GM23338 (cell line): ENCODE results near the gene CDK4. TPM values are rescaled to one million over a fixed set of nuclear protein-coding genes. Genes with fewer than 3 reads are reported as not detected.

Experiments used
- ATAC-seq: fragments of 200-7000 bp; cut with Tn5 transposase; 3 replicates; pipeline ENCODE4 v1.9.1; 2020
- DNase-seq: peaks from one replicate; pipeline ENCODE4 v3.0.0-alpha.2; 2015; ENCODE audit warnings: low spot score
- H2AFZ ChIP-seq: fragments of 200-600 bp; sonication (generic); 2 replicates; pipeline ENCODE4 v1.8.0; 2016; ENCODE audit warnings: antibody characterized with exemption, mild to moderate bottlenecking, moderate library complexity
- H3F3A ChIP-seq: fragments of 200-600 bp; sonication (generic); replicated peaks from 2 replicates; pipeline ENCODE4 v1.8.0; 2017; ENCODE audit warnings: antibody characterized with exemption, mixed run types, low read depth
- H3K27ac ChIP-seq: fragments of 200-600 bp; sonication (generic); 2 replicates; pipeline ENCODE4 v1.6.1; 2016; ENCODE audit warnings: low read depth
- H3K27me3 ChIP-seq: fragments of 200-600 bp; sonication (generic); 2 replicates; pipeline ENCODE4 v1.8.0; 2016; ENCODE audit warnings: mild to moderate bottlenecking, mixed run types, moderate library complexity; ENCODE audit not compliant: insufficient read depth
- H3K36me3 ChIP-seq: fragments of 200-600 bp; sonication (generic); 2 replicates; pipeline ENCODE4 v1.8.0; 2016; ENCODE audit warnings: mild to moderate bottlenecking; ENCODE audit not compliant: insufficient read depth
- H3K4me1 ChIP-seq: fragments of 200-600 bp; sonication (generic); 2 replicates; pipeline ENCODE4 v1.8.0; 2016; ENCODE audit warnings: mild to moderate bottlenecking, moderate library complexity; ENCODE audit not compliant: insufficient read depth
- H3K4me2 ChIP-seq: fragments of 200-600 bp; sonication (generic); 2 replicates; pipeline ENCODE4 v1.7.1; 2017; ENCODE audit warnings: mixed run types
- H3K4me3 ChIP-seq: fragments of 200-600 bp; sonication (generic); 2 replicates; pipeline ENCODE4 v1.6.1; 2016; ENCODE audit warnings: mixed run types
- H3K79me2 ChIP-seq: fragments of 200-600 bp; sonication (generic); replicated peaks from 2 replicates; pipeline ENCODE4 v1.8.0; 2017; ENCODE audit warnings: mild to moderate bottlenecking; ENCODE audit not compliant: insufficient read depth
- H3K9me2 ChIP-seq: fragments of 200-600 bp; sonication (generic); 2 replicates; pipeline ENCODE4 v1.8.0; 2017; ENCODE audit not compliant: insufficient read depth
- H4K20me1 ChIP-seq: fragments of 200-600 bp; sonication (generic); replicated peaks from 2 replicates; pipeline ENCODE4 v1.8.0; 2017; ENCODE audit warnings: mild to moderate bottlenecking; ENCODE audit not compliant: insufficient read depth
- H3K27ac Mint-ChIP-seq: 2 replicates; pipeline ENCODE4 v1.8.0; 2020; ENCODE audit warnings: inconsistent platforms, mild to moderate bottlenecking, moderate library complexity, mixed read lengths
- H3K27me3 Mint-ChIP-seq: 3 replicates; pipeline ENCODE4 v1.8.0; 2022; ENCODE audit warnings: low read depth, mild to moderate bottlenecking, moderate library complexity, mixed read lengths, inconsistent platforms; ENCODE audit not compliant: insufficient read depth, poor library complexity
- H3K36me3 Mint-ChIP-seq: 3 replicates; pipeline ENCODE4 v1.8.0; 2021; ENCODE audit warnings: low read depth, mild to moderate bottlenecking, inconsistent platforms, moderate library complexity, mixed read lengths
- H3K4me1 Mint-ChIP-seq: 3 replicates; pipeline ENCODE4 v1.8.0; 2020; ENCODE audit warnings: mild to moderate bottlenecking, inconsistent platforms, mixed read lengths
- H3K4me3 Mint-ChIP-seq: 3 replicates; pipeline ENCODE4 v1.8.0; 2021; ENCODE audit warnings: moderate library complexity, mild to moderate bottlenecking, inconsistent platforms, mixed read lengths
- H3K9me3 Mint-ChIP-seq: 3 replicates; pipeline ENCODE4 v1.8.0; 2020; ENCODE audit warnings: moderate library complexity, mild to moderate bottlenecking, inconsistent platforms, mixed read lengths
- ETS1 ChIP-seq: IDR thresholded peaks from 2 replicates; pipeline ENCODE4 v1.6.1; 2016; ENCODE audit warnings: antibody characterized with exemption
- EZH2 ChIP-seq: fragments of 200-600 bp; sonication (generic); IDR thresholded peaks from one replicate; pipeline ENCODE4 v1.8.0; 2017; ENCODE audit warnings: antibody characterized with exemption, mild to moderate bottlenecking, low read depth; ENCODE audit not compliant: unreplicated experiment
- JUNB ChIP-seq: IDR thresholded peaks from one replicate; pipeline ENCODE4 v1.6.1; 2016; ENCODE audit warnings: antibody characterized with exemption; ENCODE audit not compliant: unreplicated experiment
- POLR2AphosphoS5 ChIP-seq: IDR thresholded peaks from 2 replicates; pipeline ENCODE4 v1.6.1; 2016; ENCODE audit warnings: antibody characterized with exemption, low read depth
- ZNF114 ChIP-seq: fragments of 250-450 bp; sonication (Bioruptor Pico); IDR thresholded peaks from 2 replicates; pipeline ENCODE4 v1.5.0; 2020; ENCODE audit warnings: mild to moderate bottlenecking, moderate library complexity
- ZNF331 ChIP-seq: fragments of 250-450 bp; sonication (Bioruptor Pico); IDR thresholded peaks from 2 replicates; pipeline ENCODE4 v1.5.0; 2020; ENCODE audit warnings: low read depth, mild to moderate bottlenecking, moderate library complexity
- ZNF462 ChIP-seq: fragments of 250-450 bp; sonication (Bioruptor Pico); IDR thresholded peaks from 2 replicates; pipeline ENCODE4 v1.5.0; 2020; ENCODE audit warnings: mild to moderate bottlenecking, moderate library complexity
- polyA plus RNA-seq: library from polyadenylated mRNA; unstranded; fragments of >200 nt; fragmentation: Nextera tagmentation; extraction: Ambion mirVana; gene quantifications from 2 replicates; pipeline ENCODE4 v1.2.1, GENCODE V29; 2016
- total RNA-seq: library from RNA; depleted of rRNA; stranded (reverse); fragments of >200 nt; shearing (Covaris generic); gene quantifications from 2 replicates; pipeline ENCODE4 v1.2.3, GENCODE V29; 2014

The CDK4 gene
- total and polyA plus RNA-seq, 2 experiments from 2014 or later, result 105 to 198 TPM

GRCh38 chr12:57781244-57781643 lies 29.1 kb upstream of the CDK4 start (continued):
- no peak for TF ChIP-seq ZNF462 (CRISPR knock-in tag)
- TF ChIP-seq ETS1, result no peak
- TF ChIP-seq ZNF331 (CRISPR knock-in tag), result no peak
- TF ChIP-seq POLR2AphosphoS5, result no peak
- no peak for TF ChIP-seq EZH2

GRCh38 chr12:57780284-57780897 lies 28.3 kb upstream of the CDK4 start:
- Mint-ChIP-seq H3K4me1 (peaks cover 4% of the 10 kb centered on the region; the same call in 1 of the 3 replicates), H3K27ac (no peak overlapping the region), H3K36me3 (peaks cover 11% of the 10 kb centered on the region; the same call in 1 of the 3 replicates), H3K9me3 (no peaks in the 10 kb centered on the region), H3K4me3 (no peak overlapping the region), H3K27me3 (no peaks in the 10 kb centered on the region)
- no peak for ATAC-seq
- DNase-seq, result no peak
- no peak overlapping the region for H3K4me3 ChIP-seq
- H3K9me2 ChIP-seq, result no peaks in the 10 kb centered on the region
- TF ChIP-seq JUNB (no peak), ZNF114 (CRISPR knock-in tag) (no peak)
- H3K79me2 ChIP-seq, result peaks cover 18% of the 10 kb centered on the region
- no peak overlapping the region for H2AFZ ChIP-seq
- H3F3A ChIP-seq, result no peaks in the 10 kb centered on the region
- no peaks in the 10 kb centered on the region for H3K27me3 ChIP-seq
- peaks cover 5% of the 10 kb centered on the region; the same call in 1 of the 2 replicates for H3K4me1 ChIP-seq
- H4K20me1 ChIP-seq, result no peaks in the 10 kb centered on the region
- H3K27ac ChIP-seq, result no peak overlapping the region
- peaks cover under 1% of the 10 kb centered on the region; the same call in 1 of the 2 replicates for H3K36me3 ChIP-seq
- no peak overlapping the region for H3K4me2 ChIP-seq
